ENCODE data around the gene NTRK2.

Gene NTRK2

GRCh38 chr9:84669288-84670137, at the start of gene NTRK2:
NTRK2 (plus strand) TSS chr9:84669729; CDS start chr9:84670749, 1,020 bp downstream.
- Histone ChIP-seq H3K9ac (ENCODE audit: low read depth, low read length) (no peak within 1 kb of the TSS), H3K27me3 (ENCODE audit: control insufficient read depth, insufficient read depth, low read length) (peaks cover 78% of the 10 kb centered on the region), H3K9me3 (ENCODE audit: control insufficient read depth, insufficient read depth, low read length) (no peaks in the 10 kb centered on the region), H3K4me3 (ENCODE audit: low read depth, low read length) (peak within 1 kb of the TSS; percentile 55), H3K36me3 (ENCODE audit: control insufficient read depth, insufficient read depth, low read length) (no peaks in the 10 kb centered on the region), H3K4me1 (ENCODE audit: control insufficient read depth, insufficient read depth, low read length) (peaks cover 18% of the 10 kb centered on the region; the same call in 1 of the 2 replicates), H3K27ac (ENCODE audit: low read depth, low read length) (no peak within 1 kb of the TSS)

GRCh38 chr9:84620338-84620737, 49.2 kb upstream of the NTRK2 start:
- H3K9ac ChIP-seq (ENCODE audit: low read depth, low read length) = no peak overlapping the region
- H3K4me1 ChIP-seq (ENCODE audit: control insufficient read depth, insufficient read depth, low read length) = peaks cover 6% of the 10 kb centered on the region
- H3K27ac ChIP-seq (ENCODE audit: low read depth, low read length) = no peak overlapping the region
- no peaks in the 10 kb centered on the region for H3K36me3 ChIP-seq (ENCODE audit: control insufficient read depth, insufficient read depth, low read length)
- H3K4me3 ChIP-seq (ENCODE audit: low read depth, low read length) = no peak overlapping the region
- no peaks in the 10 kb centered on the region for H3K27me3 ChIP-seq (ENCODE audit: control insufficient read depth, insufficient read depth, low read length)
- H3K9me3 ChIP-seq (ENCODE audit: control insufficient read depth, insufficient read depth, low read length) = no peaks in the 10 kb centered on the region

GRCh38 chr9:84621811-84622210, 47.7 kb upstream of the NTRK2 start:
- H3K4me1 ChIP-seq (ENCODE audit: control insufficient read depth, insufficient read depth, low read length) = no peaks in the 10 kb centered on the region
- no peaks in the 10 kb centered on the region for H3K9me3 ChIP-seq (ENCODE audit: control insufficient read depth, insufficient read depth, low read length)
- no peak overlapping the region for H3K27ac ChIP-seq (ENCODE audit: low read depth, low read length)
- H3K4me3 ChIP-seq (ENCODE audit: low read depth, low read length) = no peak overlapping the region
- no peaks in the 10 kb centered on the region for H3K27me3 ChIP-seq (ENCODE audit: control insufficient read depth, insufficient read depth, low read length)
- no peaks in the 10 kb centered on the region for H3K36me3 ChIP-seq (ENCODE audit: control insufficient read depth, insufficient read depth, low read length)
- no peak overlapping the region for H3K9ac ChIP-seq (ENCODE audit: low read depth, low read length)

- Histone ChIP-seq H3K27me3 (ENCODE audit: control insufficient read depth, insufficient read depth, low read length) (no peaks in the 10 kb centered on the region), H3K27ac (ENCODE audit: low read depth, low read length) (no peak overlapping the region), H3K4me3 (ENCODE audit: low read depth, low read length) (no peak overlapping the region), H3K36me3 (ENCODE audit: control insufficient read depth, insufficient read depth, low read length) (no peaks in the 10 kb centered on the region), H3K9me3 (ENCODE audit: control insufficient read depth, insufficient read depth, low read length) (no peaks in the 10 kb centered on the region), H3K4me1 (ENCODE audit: control insufficient read depth, insufficient read depth, low read length) (no peaks in the 10 kb centered on the region), H3K9ac (ENCODE audit: low read depth, low read length) (no peak overlapping the region)
Measured at GRCh38 chr9:84622981-84623380, 46.5 kb upstream of the NTRK2 start.

- no peak overlapping the region for H3K9ac ChIP-seq (ENCODE audit: low read depth, low read length)
- no peaks in the 10 kb centered on the region for H3K36me3 ChIP-seq (ENCODE audit: control insufficient read depth, insufficient read depth, low read length)
- H3K4me1 ChIP-seq (ENCODE audit: control insufficient read depth, insufficient read depth, low read length) = no peaks in the 10 kb centered on the region
- H3K27ac ChIP-seq (ENCODE audit: low read depth, low read length) = no peak overlapping the region
- H3K9me3 ChIP-seq (ENCODE audit: control insufficient read depth, insufficient read depth, low read length) = peaks cover 8% of the 10 kb centered on the region
- no peak overlapping the region for H3K4me3 ChIP-seq (ENCODE audit: low read depth, low read length)
- H3K27me3 ChIP-seq (ENCODE audit: control insufficient read depth, insufficient read depth, low read length) = no peaks in the 10 kb centered on the region
Measured at GRCh38 chr9:84636436-84636835, 33.1 kb upstream of the NTRK2 start.

GRCh38 chr9:84642553-84643141, 26.9 kb upstream of the NTRK2 start:
- H3K4me1 ChIP-seq (ENCODE audit: control insufficient read depth, insufficient read depth, low read length) = peaks cover 5% of the 10 kb centered on the region; the same call in 1 of the 2 replicates
- H3K9ac ChIP-seq (ENCODE audit: low read depth, low read length) = no peak overlapping the region
- peaks cover 8% of the 10 kb centered on the region for H3K9me3 ChIP-seq (ENCODE audit: control insufficient read depth, insufficient read depth, low read length)
- no peaks in the 10 kb centered on the region for H3K27me3 ChIP-seq (ENCODE audit: control insufficient read depth, insufficient read depth, low read length)
- no peak overlapping the region; the same call in 1 of the 2 replicates for H3K4me3 ChIP-seq (ENCODE audit: low read depth, low read length)
- no peak overlapping the region for H3K27ac ChIP-seq (ENCODE audit: low read depth, low read length)
- no peaks in the 10 kb centered on the region for H3K36me3 ChIP-seq (ENCODE audit: control insufficient read depth, insufficient read depth, low read length)

- no peak overlapping the region for H3K27ac ChIP-seq (ENCODE audit: low read depth, low read length)
- no peaks in the 10 kb centered on the region for H3K27me3 ChIP-seq (ENCODE audit: control insufficient read depth, insufficient read depth, low read length)
- H3K9me3 ChIP-seq (ENCODE audit: control insufficient read depth, insufficient read depth, low read length) = no peaks in the 10 kb centered on the region
- H3K4me3 ChIP-seq (ENCODE audit: low read depth, low read length) = no peak overlapping the region
- H3K36me3 ChIP-seq (ENCODE audit: control insufficient read depth, insufficient read depth, low read length) = no peaks in the 10 kb centered on the region
- no peak overlapping the region for H3K9ac ChIP-seq (ENCODE audit: low read depth, low read length)
- peaks cover 2% of the 10 kb centered on the region; the same call in 1 of the 2 replicates for H3K4me1 ChIP-seq (ENCODE audit: control insufficient read depth, insufficient read depth, low read length)
Measured at GRCh38 chr9:84647699-84648098, 21.8 kb upstream of the NTRK2 start.

- Histone ChIP-seq H3K9ac (ENCODE audit: low read depth, low read length) (no peak overlapping the region), H3K27me3 (ENCODE audit: control insufficient read depth, insufficient read depth, low read length) (no peaks in the 10 kb centered on the region), H3K36me3 (ENCODE audit: control insufficient read depth, insufficient read depth, low read length) (no peaks in the 10 kb centered on the region), H3K9me3 (ENCODE audit: control insufficient read depth, insufficient read depth, low read length) (no peaks in the 10 kb centered on the region), H3K27ac (ENCODE audit: low read depth, low read length) (no peak overlapping the region), H3K4me1 (ENCODE audit: control insufficient read depth, insufficient read depth, low read length) (no peaks in the 10 kb centered on the region), H3K4me3 (ENCODE audit: low read depth, low read length) (no peak overlapping the region)
Measured at GRCh38 chr9:84652496-84653120, 16.9 kb upstream of the NTRK2 start.

- Histone ChIP-seq H3K9me3 (ENCODE audit: control insufficient read depth, insufficient read depth, low read length) (no peaks in the 10 kb centered on the region), H3K27ac (ENCODE audit: low read depth, low read length) (no peak overlapping the region), H3K4me1 (ENCODE audit: control insufficient read depth, insufficient read depth, low read length) (no peaks in the 10 kb centered on the region), H3K9ac (ENCODE audit: low read depth, low read length) (no peak overlapping the region), H3K4me3 (ENCODE audit: low read depth, low read length) (no peak overlapping the region), H3K36me3 (ENCODE audit: control insufficient read depth, insufficient read depth, low read length) (no peaks in the 10 kb centered on the region), H3K27me3 (ENCODE audit: control insufficient read depth, insufficient read depth, low read length) (no peaks in the 10 kb centered on the region)
Measured at GRCh38 chr9:84655447-84655846, 14.1 kb upstream of the NTRK2 start.

- Histone ChIP-seq H3K9me3 (ENCODE audit: control insufficient read depth, insufficient read depth, low read length) (no peaks in the 10 kb centered on the region), H3K4me1 (ENCODE audit: control insufficient read depth, insufficient read depth, low read length) (no peaks in the 10 kb centered on the region), H3K9ac (ENCODE audit: low read depth, low read length) (no peak overlapping the region), H3K27me3 (ENCODE audit: control insufficient read depth, insufficient read depth, low read length) (no peaks in the 10 kb centered on the region), H3K36me3 (ENCODE audit: control insufficient read depth, insufficient read depth, low read length) (no peaks in the 10 kb centered on the region), H3K4me3 (ENCODE audit: low read depth, low read length) (no peak overlapping the region), H3K27ac (ENCODE audit: low read depth, low read length) (no peak overlapping the region)
Measured at GRCh38 chr9:84659313-84659712, 10.2 kb upstream of the NTRK2 start.

GRCh38 chr9:84659773-84660172, 9.8 kb upstream of the NTRK2 start:
- no peaks in the 10 kb centered on the region for H3K4me1 ChIP-seq (ENCODE audit: control insufficient read depth, insufficient read depth, low read length)
- H3K4me3 ChIP-seq (ENCODE audit: low read depth, low read length) = no peak overlapping the region
- H3K9me3 ChIP-seq (ENCODE audit: control insufficient read depth, insufficient read depth, low read length) = no peaks in the 10 kb centered on the region
- no peaks in the 10 kb centered on the region for H3K36me3 ChIP-seq (ENCODE audit: control insufficient read depth, insufficient read depth, low read length)
- H3K27me3 ChIP-seq (ENCODE audit: control insufficient read depth, insufficient read depth, low read length) = no peaks in the 10 kb centered on the region
- no peak overlapping the region for H3K27ac ChIP-seq (ENCODE audit: low read depth, low read length)
- H3K9ac ChIP-seq (ENCODE audit: low read depth, low read length) = no peak overlapping the region
